Left lung (tissue), 10 donors: ENCODE measurements around the gene SMAP2. TPM values are rescaled to one million over a fixed set of nuclear protein-coding genes. Genes with fewer than 3 reads are reported as not detected.

Experiments used
- ATAC-seq: fragments of 200-7000 bp; cut with Tn5 transposase; one replicate; pipeline ENCODE4 v1.9.1; 2020; ENCODE audit warnings: moderate library complexity
- DNase-seq, 4 donors: peaks; one replicate each; pipeline ENCODE4 v3.0.0-alpha.2; 2013 to 2020
- H3K27ac ChIP-seq, 2 donors: fragments of 200-600 bp; sonication (generic) in 1 of 2; one replicate each; pipeline versions ENCODE4 v1.5.0 to v1.8.0; 2020 to 2021
- H3K27me3 ChIP-seq, 2 donors: fragments of 200-600 bp; sonication (generic) in 1 of 2; one replicate each; pipeline versions ENCODE4 v1.5.0 to v1.8.0; 2020 to 2021
- H3K36me3 ChIP-seq, 2 donors: fragments of 200-600 bp; sonication (generic) in 1 of 2; one replicate each; pipeline versions ENCODE4 v1.5.0 to v1.8.0; 2020 to 2021
- H3K4me1 ChIP-seq, 2 donors: fragments of 200-600 bp; one replicate each; pipeline ENCODE4 v1.8.0; 2021
- H3K4me3 ChIP-seq, 2 donors: fragments of 200-600 bp; sonication (generic) in 1 of 2; one replicate each; pipeline versions ENCODE4 v1.5.0 to v1.8.0; 2020 to 2021; ENCODE audit warnings: mild to moderate bottlenecking in 1 of 2
- H3K9me3 ChIP-seq, 2 donors: fragments of 200-600 bp; sonication (generic) in 1 of 2; one replicate each; pipeline versions ENCODE4 v1.5.0 to v1.8.0; 2020 to 2021
- intact Hi-C, 2 donors: fragments of 100-400 bp; cut with DNase I; formaldehyde crosslinking; loops; one replicate each; pipeline versions ENCODE4 v1.11.2 to v1.14.2; 2022
- polyA plus RNA-seq, 6 donors: library from polyadenylated mRNA; unstranded; fragments of 120-200 nt; gene quantifications; one replicate each; pipeline ENCODE4 v1.2.1, GENCODE V29; 2013; ENCODE audit not compliant: insufficient read length in 6 of 6
- total RNA-seq, 2 donors: library from RNA; stranded (reverse); fragmentation: NEBNext Ultra II Directional; extraction: Animal tissue kit (Norgen Biotek cat#: 25700); gene quantifications; one replicate each; pipeline ENCODE4 v1.2.1, GENCODE V29; 2021
- TF ChIP-seq, protein P1 (sequence below), 2 donors: fragments of 200-600 bp; sonication (generic) in 1 of 2; IDR thresholded peaks; one replicate each; pipeline versions ENCODE4 v1.5.0 to v1.8.0; 2021; ENCODE audit warnings: antibody characterized with exemption in 2 of 2
- donor health status: DM: no; HTN: yes; CAD: no.
- donor health status: DM: no; HTN: no; CAD: no.

Gene SMAP2
- total and polyA plus RNA-seq, 8 donors, result 22.1 to 77.3 (median 24.8) TPM

DNA sequence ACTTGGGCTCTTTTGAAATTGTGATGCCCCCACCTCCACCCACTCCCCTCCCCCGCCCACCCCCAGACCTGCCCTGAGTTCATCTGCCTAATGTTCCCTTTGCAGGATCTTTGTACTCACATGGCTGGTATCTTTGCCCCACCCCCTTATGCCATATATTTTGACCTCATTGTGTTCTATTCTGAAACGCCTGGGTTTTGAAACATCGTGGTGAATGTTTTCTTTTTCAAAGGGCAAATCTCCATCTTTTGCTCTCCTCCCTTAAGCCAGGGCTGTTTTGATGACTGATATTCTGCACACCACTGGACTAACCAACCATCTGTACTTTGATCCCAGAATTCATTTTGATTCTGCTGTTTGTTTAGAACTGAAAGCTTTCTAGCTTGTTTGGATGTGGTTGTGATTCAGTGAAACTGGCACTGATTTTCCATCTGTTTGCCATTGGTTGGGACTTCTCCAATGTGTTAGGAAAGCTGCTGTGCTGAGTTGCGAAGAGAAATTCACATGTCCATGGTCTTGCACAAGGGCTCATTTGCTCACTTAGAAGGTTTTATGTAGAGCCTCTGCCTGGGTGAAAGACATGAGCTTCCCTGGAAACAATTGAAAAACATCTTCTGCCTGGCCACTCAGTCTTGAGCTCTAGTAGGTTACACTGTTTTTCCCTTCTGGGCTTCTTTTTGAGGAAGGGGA is 16.5 kb downstream of the SMAP2 start:
- ATAC-seq, result peak; percentile 47
- Histone ChIP-seq H3K27me3 (no peaks in the 10 kb centered on the region), H3K4me3 (no peak overlapping the region), H3K36me3 (peaks cover 0 to 8% of the 10 kb centered on the region in 2 donors), H3K4me1 (peaks cover 27 to 100% of the 10 kb centered on the region in 2 donors), H3K9me3 (no peaks in the 10 kb centered on the region), H3K27ac (peak overlapping the region; percentile 65 to 95)
- TF ChIP-seq, protein P1, sequence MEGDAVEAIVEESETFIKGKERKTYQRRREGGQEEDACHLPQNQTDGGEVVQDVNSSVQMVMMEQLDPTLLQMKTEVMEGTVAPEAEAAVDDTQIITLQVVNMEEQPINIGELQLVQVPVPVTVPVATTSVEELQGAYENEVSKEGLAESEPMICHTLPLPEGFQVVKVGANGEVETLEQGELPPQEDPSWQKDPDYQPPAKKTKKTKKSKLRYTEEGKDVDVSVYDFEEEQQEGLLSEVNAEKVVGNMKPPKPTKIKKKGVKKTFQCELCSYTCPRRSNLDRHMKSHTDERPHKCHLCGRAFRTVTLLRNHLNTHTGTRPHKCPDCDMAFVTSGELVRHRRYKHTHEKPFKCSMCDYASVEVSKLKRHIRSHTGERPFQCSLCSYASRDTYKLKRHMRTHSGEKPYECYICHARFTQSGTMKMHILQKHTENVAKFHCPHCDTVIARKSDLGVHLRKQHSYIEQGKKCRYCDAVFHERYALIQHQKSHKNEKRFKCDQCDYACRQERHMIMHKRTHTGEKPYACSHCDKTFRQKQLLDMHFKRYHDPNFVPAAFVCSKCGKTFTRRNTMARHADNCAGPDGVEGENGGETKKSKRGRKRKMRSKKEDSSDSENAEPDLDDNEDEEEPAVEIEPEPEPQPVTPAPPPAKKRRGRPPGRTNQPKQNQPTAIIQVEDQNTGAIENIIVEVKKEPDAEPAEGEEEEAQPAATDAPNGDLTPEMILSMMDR (IDR thresholded peaks at IDR 0.05), result no peak
- intact Hi-C loops, result no loop called here
- DNase-seq, result peak in 2 of 4 donors; percentile 15 to 51

- peak overlapping the region; percentile 65 to 95 for H3K27ac ChIP-seq
Measured at GRCh38 chr1:40390857-40391256, 17.3 kb downstream of the SMAP2 start.

GRCh38 chr1:40391688-40392145 is 18.2 kb downstream of the SMAP2 start:
- Histone ChIP-seq H3K9me3 (no peaks in the 10 kb centered on the region), H3K27ac (peak overlapping the region; percentile 58 to 95), H3K4me3 (no peak overlapping the region), H3K4me1 (peaks cover 18 to 100% of the 10 kb centered on the region in 2 donors), H3K27me3 (no peaks in the 10 kb centered on the region), H3K36me3 (peaks cover 0 to 8% of the 10 kb centered on the region in 2 donors)
- ATAC-seq, result peak; percentile 61
- intact Hi-C loops, result no loop called here
- DNase-seq, result no peak
- TF ChIP-seq, protein P1 (IDR thresholded peaks at IDR 0.05), result no peak

More at GRCh38 chr1:40390857-40391256, 17.3 kb downstream of the SMAP2 start:
- peaks cover 23 to 100% of the 10 kb centered on the region in 2 donors for H3K4me1 ChIP-seq
- peaks cover 0 to 8% of the 10 kb centered on the region in 2 donors for H3K36me3 ChIP-seq
- DNase-seq (no peak), ATAC-seq (no peak)
- TF ChIP-seq, protein P1 (IDR thresholded peaks at IDR 0.05), result no peak
- H3K4me3 ChIP-seq, result no peak overlapping the region
- intact Hi-C loops, result no loop called here
- H3K9me3 ChIP-seq, result no peaks in the 10 kb centered on the region
- H3K27me3 ChIP-seq, result no peaks in the 10 kb centered on the region

GRCh38 chr1:40392221-40392620 is 18.7 kb downstream of the SMAP2 start:
- ATAC-seq, result peak; percentile 34

DNA sequence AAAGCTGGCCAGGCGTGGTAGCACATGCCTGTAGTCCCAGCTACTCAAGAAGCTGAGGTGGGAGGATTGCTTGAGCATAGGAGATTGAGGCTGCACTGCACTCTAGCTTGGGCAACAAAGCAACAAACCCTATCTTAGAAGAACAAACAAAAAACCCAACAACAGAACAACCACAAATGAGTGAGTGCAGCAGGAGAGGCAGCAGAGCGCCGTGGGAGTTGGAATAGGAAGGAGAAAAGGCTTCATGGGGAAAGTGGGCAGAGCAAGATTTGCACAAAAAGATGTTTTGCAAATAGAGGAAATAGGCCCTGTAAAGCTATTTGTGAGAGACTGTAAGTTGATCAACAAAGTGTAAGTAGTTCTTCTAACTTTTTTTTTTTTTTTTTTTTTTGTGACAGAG is 19.6 kb downstream of the SMAP2 start:
- intact Hi-C loops, result no loop called here
- no peak for DNase-seq
- Histone ChIP-seq H3K36me3 (peaks cover 0 to 8% of the 10 kb centered on the region in 2 donors), H3K27me3 (no peaks in the 10 kb centered on the region), H3K4me1 (peaks cover 18 to 100% of the 10 kb centered on the region in 2 donors), H3K4me3 (no peak overlapping the region), H3K9me3 (no peaks in the 10 kb centered on the region), H3K27ac (peak overlapping the region; percentile 58 to 95)
- no peak for ATAC-seq
- TF ChIP-seq, protein P1 (IDR thresholded peaks at IDR 0.05), result no peak

More at GRCh38 chr1:40392221-40392620, 18.7 kb downstream of the SMAP2 start:
- peaks cover 0 to 8% of the 10 kb centered on the region in 2 donors for H3K36me3 ChIP-seq
- TF ChIP-seq, protein P1 (IDR thresholded peaks at IDR 0.05), result no peak
- no peaks in the 10 kb centered on the region for H3K27me3 ChIP-seq
- no peak overlapping the region for H3K4me3 ChIP-seq
- no peak for DNase-seq
- H3K9me3 ChIP-seq, result no peaks in the 10 kb centered on the region
- peaks cover 18 to 100% of the 10 kb centered on the region in 2 donors for H3K4me1 ChIP-seq
- intact Hi-C loops, result no loop called here
- peak overlapping the region; percentile 58 to 95 for H3K27ac ChIP-seq
